ENCODE data around the gene NCF2. TPM values are rescaled to one million over a fixed set of nuclear protein-coding genes. Genes with fewer than 3 reads are reported as not detected.

The NCF2 gene
- total RNA-seq, 8 experiments from 2014 or later: 0.27 to 24.8 (median 0.77) TPM

GRCh38 chr1:183576537-183576936, 13.7 kb downstream of the NCF2 start:
- 63 to 100% (median 93%) methylated on average over 1 to 8 of the region's 8 CpGs; no CpG with 5 or more reads in 2 of the 10 experiments for WGBS, 10 experiments
- in situ Hi-C loops (cut with MboI; ENCODE audit: low pct_unique_long_range_greater_than_20kb in 2 of 9, low sequenced_read_pairs in 9 of 9, unreplicated experiment in 9 of 9): no loop called here
- no peak for ATAC-seq (replicated peaks in 6 of 8)
- Histone ChIP-seq H3K27ac (no peak overlapping the region), H3K4me1 (replicated peaks in 1 of 2) (no peaks in the 10 kb centered on the region), H3K4me3 (no peak overlapping the region)

GRCh38 chr1:183575606-183576005, 14.7 kb downstream of the NCF2 start:
- WGBS, 10 experiments: 10 to 96% (median 84%) methylated on average over 1 to 5 of the region's 5 CpGs
- no peak overlapping the region for H3K27ac ChIP-seq
- no peak overlapping the region for H3K4me3 ChIP-seq
- in situ Hi-C loops (cut with MboI; ENCODE audit: low pct_unique_long_range_greater_than_20kb in 2 of 9, low sequenced_read_pairs in 9 of 9, unreplicated experiment in 9 of 9): no loop called here
- ATAC-seq (replicated peaks in 6 of 8): no peak
- no peaks in the 10 kb centered on the region for H3K4me1 ChIP-seq (replicated peaks in 1 of 2)

- in situ Hi-C loops (cut with MboI; ENCODE audit: low pct_unique_long_range_greater_than_20kb in 2 of 9, low sequenced_read_pairs in 9 of 9, unreplicated experiment in 9 of 9): no loop called here
- ATAC-seq (replicated peaks in 6 of 8): no peak
- WGBS, 10 experiments: 17 to 83% (median 54%) methylated on average over 1 of the region's 1 CpG; no CpG with 5 or more reads in 4 of the 10 experiments
Observed at GRCh38 chr1:183572721-183573120, 17.5 kb downstream of the NCF2 start.

GRCh38 chr1:183571678-183572268, 18.5 kb downstream of the NCF2 start:
- no peak for ATAC-seq (replicated peaks in 6 of 8)
- WGBS, 10 experiments: 33 to 96% (median 80%) methylated on average over 2 to 4 of the region's 4 CpGs; no CpG with 5 or more reads in 2 of the 10 experiments
- Histone ChIP-seq H3K4me3 (no peak overlapping the region), H3K27ac (no peak overlapping the region), H3K4me1 (replicated peaks in 1 of 2) (no peaks in the 10 kb centered on the region)
- in situ Hi-C loops (cut with MboI; ENCODE audit: low pct_unique_long_range_greater_than_20kb in 2 of 9, low sequenced_read_pairs in 9 of 9, unreplicated experiment in 9 of 9): no loop called here

More at GRCh38 chr1:183572721-183573120, 17.5 kb downstream of the NCF2 start:
- no peaks in the 10 kb centered on the region for H3K4me1 ChIP-seq (replicated peaks in 1 of 2)
- no peak overlapping the region for H3K4me3 ChIP-seq
- H3K27ac ChIP-seq: no peak overlapping the region

GRCh38 chr1:183570451-183570850, 19.8 kb downstream of the NCF2 start:
- WGBS, 10 experiments: 54 to 100% (median 87%) methylated on average over 1 to 4 of the region's 4 CpGs; no CpG with 5 or more reads in 4 of the 10 experiments
- Histone ChIP-seq H3K4me3 (no peak overlapping the region), H3K27ac (no peak overlapping the region), H3K4me1 (replicated peaks in 1 of 2) (no peaks in the 10 kb centered on the region)
- ATAC-seq (replicated peaks in 6 of 8): no peak
- in situ Hi-C loops (cut with MboI; ENCODE audit: low pct_unique_long_range_greater_than_20kb in 2 of 9, low sequenced_read_pairs in 9 of 9, unreplicated experiment in 9 of 9): no loop called here

GRCh38 chr1:183569801-183570200, 20.5 kb downstream of the NCF2 start:
- no peak overlapping the region for H3K27ac ChIP-seq
- ATAC-seq (replicated peaks in 6 of 8): no peak
- in situ Hi-C loops (cut with MboI; ENCODE audit: low pct_unique_long_range_greater_than_20kb in 2 of 9, low sequenced_read_pairs in 9 of 9, unreplicated experiment in 9 of 9): loop anchor here in 1 of 9 experiments (10.0 kb wide), 1 partner anchor 55 kb away; no protein-coding TSS in a partner anchor
- 33 to 100% (median 76%) methylated on average over 1 to 3 of the region's 3 CpGs; no CpG with 5 or more reads in 2 of the 10 experiments for WGBS, 10 experiments
- H3K4me3 ChIP-seq: no peak overlapping the region
- no peaks in the 10 kb centered on the region for H3K4me1 ChIP-seq (replicated peaks in 1 of 2)

GRCh38 chr1:183569141-183569540, 21.1 kb downstream of the NCF2 start:
- Histone ChIP-seq H3K27ac (no peak overlapping the region), H3K4me1 (replicated peaks in 1 of 2) (no peaks in the 10 kb centered on the region), H3K4me3 (no peak overlapping the region)
- ATAC-seq (replicated peaks in 6 of 8): no peak
- in situ Hi-C loops (cut with MboI; ENCODE audit: low pct_unique_long_range_greater_than_20kb in 2 of 9, low sequenced_read_pairs in 9 of 9, unreplicated experiment in 9 of 9): loop anchor here in 1 of 9 experiments (10.0 kb wide), 1 partner anchor 56 kb away; no protein-coding TSS in a partner anchor
- 25 to 100% (median 78%) methylated on average over 1 to 4 of the region's 4 CpGs; no CpG with 5 or more reads in 2 of the 10 experiments for WGBS, 10 experiments

- in situ Hi-C loops (cut with MboI; ENCODE audit: low pct_unique_long_range_greater_than_20kb in 2 of 9, low sequenced_read_pairs in 9 of 9, unreplicated experiment in 9 of 9): loop anchor here in 1 of 9 experiments (10.0 kb wide), 1 partner anchor 56 kb away; no protein-coding TSS in a partner anchor
- no peak for ATAC-seq (replicated peaks in 6 of 8)
- Histone ChIP-seq H3K4me1 (replicated peaks in 1 of 2) (no peaks in the 10 kb centered on the region), H3K4me3 (no peak overlapping the region), H3K27ac (no peak overlapping the region)
- WGBS, 10 experiments: 67 to 100% (median 87%) methylated on average over 1 to 12 of the region's 12 CpGs
Observed at GRCh38 chr1:183568176-183569021, 21.9 kb downstream of the NCF2 start.

- WGBS, 10 experiments: 67 to 83% (median 82%) methylated on average over 1 to 3 of the region's 5 CpGs; no CpG with 5 or more reads in 7 of the 10 experiments
- peak in 7 of 8 experiments; percentile 9 to 85 (median 50) for ATAC-seq (replicated peaks in 6 of 8)
- Histone ChIP-seq H3K27ac (no peak overlapping the region), H3K4me1 (replicated peaks in 1 of 2) (no peaks in the 10 kb centered on the region), H3K4me3 (no peak overlapping the region)
- in situ Hi-C loops (cut with MboI; ENCODE audit: low pct_unique_long_range_greater_than_20kb in 2 of 9, low sequenced_read_pairs in 9 of 9, unreplicated experiment in 9 of 9): loop anchor here in 1 of 9 experiments (10.0 kb wide), 1 partner anchor 57 kb away; no protein-coding TSS in a partner anchor
Observed at GRCh38 chr1:183567584-183567983, 22.7 kb downstream of the NCF2 start.

GRCh38 chr1:183566026-183566425, 24.2 kb downstream of the NCF2 start:
- peak in 1 of 8 experiments; percentile 38 for ATAC-seq (replicated peaks in 6 of 8)
- 33 to 100% (median 89%) methylated on average over 1 to 2 of the region's 2 CpGs; no CpG with 5 or more reads in 5 of the 10 experiments for WGBS, 10 experiments
- no peak overlapping the region for H3K4me3 ChIP-seq
- H3K27ac ChIP-seq: no peak overlapping the region
- in situ Hi-C loops (cut with MboI; ENCODE audit: low pct_unique_long_range_greater_than_20kb in 2 of 9, low sequenced_read_pairs in 9 of 9, unreplicated experiment in 9 of 9): loop anchor here in 1 of 9 experiments (10.0 kb wide), 1 partner anchor 59 kb away; no protein-coding TSS in a partner anchor
- no peaks in the 10 kb centered on the region for H3K4me1 ChIP-seq (replicated peaks in 1 of 2)

GRCh38 chr1:183565261-183565660, 25.0 kb downstream of the NCF2 start:
- Histone ChIP-seq H3K4me3 (no peak overlapping the region), H3K27ac (no peak overlapping the region), H3K4me1 (replicated peaks in 1 of 2) (no peaks in the 10 kb centered on the region)
- 63 to 100% (median 90%) methylated on average over 1 to 3 of the region's 4 CpGs; no CpG with 5 or more reads in 6 of the 10 experiments for WGBS, 10 experiments
- ATAC-seq (replicated peaks in 6 of 8): no peak
- in situ Hi-C loops (cut with MboI; ENCODE audit: low pct_unique_long_range_greater_than_20kb in 2 of 9, low sequenced_read_pairs in 9 of 9, unreplicated experiment in 9 of 9): loop anchor here in 1 of 9 experiments (10.0 kb wide), 1 partner anchor 60 kb away; no protein-coding TSS in a partner anchor

- in situ Hi-C loops (cut with MboI; ENCODE audit: low pct_unique_long_range_greater_than_20kb in 2 of 9, low sequenced_read_pairs in 9 of 9, unreplicated experiment in 9 of 9): loop anchor here in 1 of 9 experiments (10.0 kb wide), 1 partner anchor 62 kb away; no protein-coding TSS in a partner anchor
- H3K4me1 ChIP-seq (replicated peaks in 1 of 2): no peaks in the 10 kb centered on the region
- peak in 2 of 8 experiments; percentile 21 to 61 for ATAC-seq (replicated peaks in 6 of 8)
- no peak overlapping the region for H3K27ac ChIP-seq
- 75 to 100% (median 98%) methylated on average over 1 to 2 of the region's 2 CpGs; no CpG with 5 or more reads in 6 of the 10 experiments for whole genome bisulfite sequencing, 10 experiments
- H3K4me3 ChIP-seq: no peak overlapping the region
Observed at GRCh38 chr1:183562701-183563100, 27.6 kb downstream of the NCF2 start.

- Histone ChIP-seq H3K4me3 (no peak overlapping the region), H3K27ac (no peak overlapping the region), H3K4me1 (replicated peaks in 1 of 2) (no peaks in the 10 kb centered on the region)
- in situ Hi-C loops (cut with MboI; ENCODE audit: low pct_unique_long_range_greater_than_20kb in 2 of 9, low sequenced_read_pairs in 9 of 9, unreplicated experiment in 9 of 9): no loop called here
- no peak for ATAC-seq (replicated peaks in 6 of 8)
Observed at GRCh38 chr1:183559061-183559460, 31.2 kb downstream of the NCF2 start.
